Measurements from ENCODE around the gene DCST2.

The DCST2 gene

DNA sequence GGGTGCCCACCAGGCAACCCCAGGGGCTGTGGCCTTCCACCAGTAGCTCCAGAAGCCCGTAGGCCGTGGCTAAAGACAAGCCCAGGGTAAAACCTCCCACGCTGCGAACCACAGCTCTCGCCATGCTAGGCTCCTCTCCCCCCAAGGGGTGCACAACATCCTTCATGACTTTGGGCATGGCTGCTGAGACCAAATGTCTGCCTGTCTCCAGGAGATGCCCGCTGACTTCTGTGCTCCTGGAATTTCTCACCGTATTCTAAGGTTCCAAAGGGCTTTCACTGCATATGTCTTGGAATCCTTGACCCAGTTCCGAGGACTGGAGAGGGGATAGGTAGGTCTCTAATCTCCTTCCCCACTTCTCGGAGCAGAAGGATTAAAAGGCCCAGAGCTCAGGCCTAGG lies at the start of gene DCST2, which contains the start of gene DCST1:
Gene DCST2 (minus strand): TSS at position 258 of the 400 bp plus-strand sequence. CDS start 80 bp downstream, at position 178.
Gene DCST1 (plus strand): TSS at position 301 of the 400 bp plus-strand sequence. CDS start 213 bp downstream, outside the sequence.
- no peak for DNase-seq (ENCODE audit: low spot score)

DNA sequence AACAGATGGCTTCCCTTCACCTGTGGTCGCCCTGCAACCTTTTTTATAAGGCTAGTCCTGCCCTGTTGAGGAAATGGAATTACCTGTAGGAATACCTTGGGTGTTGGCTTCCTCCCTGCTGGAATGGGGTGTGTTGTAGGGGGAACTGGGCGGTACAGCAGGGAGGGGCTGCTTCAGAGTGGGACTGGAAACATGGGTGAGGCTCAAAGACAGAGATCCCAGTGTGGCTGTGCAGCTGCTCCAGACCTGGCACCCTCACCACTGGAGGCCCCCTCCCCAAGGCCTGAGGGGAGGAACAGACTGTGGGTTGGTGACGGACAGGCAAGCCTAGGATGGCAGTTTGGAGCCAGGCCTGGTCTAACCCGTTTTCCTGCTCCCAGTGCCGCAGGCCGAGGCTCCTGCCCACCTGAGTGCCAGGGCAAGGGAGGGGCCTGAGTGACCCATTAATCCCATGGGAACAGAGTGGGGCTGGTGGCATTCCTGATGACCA lies 49.5 kb upstream of the DCST2 start:
- no peak for DNase-seq (ENCODE audit: low spot score)

DNA sequence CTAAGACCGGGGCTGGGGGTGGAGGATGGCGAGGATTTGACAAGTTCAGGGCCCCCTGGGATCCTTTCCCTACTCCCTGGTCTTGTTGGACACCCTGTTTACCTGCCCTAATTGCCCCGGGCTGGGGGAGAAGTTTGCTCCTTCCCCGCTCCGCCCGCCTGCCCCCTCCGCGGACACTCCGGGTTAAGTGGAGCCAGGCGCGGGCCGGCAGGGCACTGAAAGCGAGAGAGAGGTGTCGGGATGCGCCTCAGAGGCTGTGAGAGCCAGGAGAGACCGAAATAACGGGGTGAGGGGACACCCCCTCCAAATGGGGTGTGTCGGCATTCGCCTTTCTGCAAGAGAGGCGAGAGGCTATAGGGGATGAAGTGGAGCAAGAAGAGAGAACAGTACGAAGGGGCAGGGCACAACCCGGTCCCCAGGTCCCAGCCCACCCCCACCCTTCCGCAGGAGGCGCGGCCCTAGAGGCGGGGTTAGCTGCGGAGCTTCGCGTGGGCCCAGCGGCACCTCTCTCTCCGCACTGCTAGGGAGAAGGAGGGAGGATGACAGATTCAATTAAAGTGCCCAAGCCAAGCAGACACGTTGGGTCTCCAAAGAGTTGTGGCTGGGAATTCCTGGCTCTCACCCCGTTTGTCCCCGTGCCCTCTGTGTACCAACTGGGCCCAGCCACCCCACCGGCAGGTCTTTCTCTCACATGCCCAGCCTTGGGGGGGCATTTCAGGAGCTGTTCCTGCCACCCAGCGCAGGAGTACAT lies 48.9 kb upstream of the DCST2 start:
- DNase-seq (ENCODE audit: low spot score) = no peak

DNA sequence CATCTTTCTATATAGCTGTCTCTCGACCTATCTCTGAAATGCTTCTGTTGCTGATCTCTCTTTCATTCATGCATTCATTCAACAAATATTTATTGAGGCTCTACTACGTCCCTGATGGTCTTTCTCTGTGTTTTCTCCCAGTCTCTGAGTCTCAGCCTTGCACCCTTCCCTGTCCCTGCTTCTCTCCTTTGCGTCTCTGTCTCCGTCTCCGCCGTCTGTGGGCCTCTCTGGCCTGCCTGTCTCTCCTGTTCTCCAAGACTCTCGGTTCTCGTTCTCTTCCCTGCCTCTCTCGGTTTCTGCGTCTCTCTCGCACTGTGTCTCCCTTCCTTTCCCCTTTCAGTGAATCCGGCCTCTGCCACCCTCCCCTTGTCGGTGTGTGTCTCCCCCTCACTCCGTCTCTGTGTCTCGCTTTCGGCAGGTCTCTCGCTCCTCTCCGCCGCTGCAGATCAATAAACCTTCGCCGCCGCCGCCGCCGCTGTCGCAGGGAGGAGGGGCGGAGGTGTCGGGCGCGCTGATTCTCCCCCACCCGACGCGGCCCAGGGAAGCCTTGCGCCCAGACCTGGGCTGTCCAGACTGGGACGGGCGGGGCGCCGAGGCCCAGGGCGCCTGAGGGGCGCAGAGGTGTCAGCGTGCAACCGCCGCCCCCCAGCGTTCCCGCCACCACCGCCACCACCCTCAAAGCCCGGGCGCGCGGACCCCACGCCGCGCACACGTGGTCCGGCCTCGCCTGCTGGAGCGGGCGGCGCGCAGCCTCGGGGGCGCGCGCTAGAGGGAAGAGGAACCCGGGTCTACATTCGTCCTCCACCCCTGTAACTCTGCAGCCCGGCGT lies 48.1 kb upstream of the DCST2 start:
- no peak for DNase-seq (ENCODE audit: low spot score)

DNA sequence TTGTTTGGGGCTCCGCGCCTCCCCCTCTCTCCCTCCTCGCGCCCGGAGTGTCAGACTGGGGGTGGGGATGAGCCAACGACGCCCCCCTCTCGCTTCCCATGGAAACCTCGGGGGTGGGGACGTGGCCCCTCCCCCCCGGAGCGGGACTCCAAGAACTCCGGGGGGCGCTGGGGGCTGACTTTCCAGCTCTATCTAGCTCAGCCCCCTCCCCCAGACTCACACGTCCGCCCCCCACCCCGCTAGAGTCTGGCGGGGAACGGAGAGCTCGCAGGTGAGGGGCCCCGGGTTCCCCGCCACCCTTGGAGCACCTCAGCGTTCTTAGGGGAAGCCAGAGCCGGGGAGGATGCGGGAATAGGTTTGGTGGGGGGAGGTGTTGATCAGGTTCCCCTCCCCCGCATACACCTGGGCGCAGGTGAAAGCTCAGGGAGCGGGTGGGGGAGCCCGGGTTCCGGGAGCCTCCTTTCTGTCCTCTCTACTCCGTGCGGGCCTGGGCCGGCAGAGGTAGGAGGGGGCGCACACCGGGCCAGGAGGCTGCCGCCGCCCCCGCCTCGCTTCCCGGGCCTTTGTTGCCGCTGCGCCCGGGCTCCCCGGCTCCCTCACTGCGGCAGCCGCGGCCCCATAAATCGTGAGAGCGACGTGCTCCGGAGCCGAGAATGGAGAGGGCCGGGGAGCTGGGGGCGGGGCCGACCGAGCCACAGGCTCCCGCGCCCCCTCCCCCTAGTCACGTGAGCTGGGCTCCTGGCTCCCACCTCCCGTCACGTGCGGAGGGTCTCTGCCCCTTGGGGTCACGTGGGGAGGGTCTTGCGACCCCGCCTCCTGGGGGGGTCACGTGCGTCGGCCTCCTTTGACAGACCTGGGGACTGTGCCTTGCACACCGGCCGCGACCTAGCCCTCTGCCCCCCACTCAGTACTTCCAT lies 47.0 kb upstream of the DCST2 start:
- DNase-seq (ENCODE audit: low spot score) = no peak

DNA sequence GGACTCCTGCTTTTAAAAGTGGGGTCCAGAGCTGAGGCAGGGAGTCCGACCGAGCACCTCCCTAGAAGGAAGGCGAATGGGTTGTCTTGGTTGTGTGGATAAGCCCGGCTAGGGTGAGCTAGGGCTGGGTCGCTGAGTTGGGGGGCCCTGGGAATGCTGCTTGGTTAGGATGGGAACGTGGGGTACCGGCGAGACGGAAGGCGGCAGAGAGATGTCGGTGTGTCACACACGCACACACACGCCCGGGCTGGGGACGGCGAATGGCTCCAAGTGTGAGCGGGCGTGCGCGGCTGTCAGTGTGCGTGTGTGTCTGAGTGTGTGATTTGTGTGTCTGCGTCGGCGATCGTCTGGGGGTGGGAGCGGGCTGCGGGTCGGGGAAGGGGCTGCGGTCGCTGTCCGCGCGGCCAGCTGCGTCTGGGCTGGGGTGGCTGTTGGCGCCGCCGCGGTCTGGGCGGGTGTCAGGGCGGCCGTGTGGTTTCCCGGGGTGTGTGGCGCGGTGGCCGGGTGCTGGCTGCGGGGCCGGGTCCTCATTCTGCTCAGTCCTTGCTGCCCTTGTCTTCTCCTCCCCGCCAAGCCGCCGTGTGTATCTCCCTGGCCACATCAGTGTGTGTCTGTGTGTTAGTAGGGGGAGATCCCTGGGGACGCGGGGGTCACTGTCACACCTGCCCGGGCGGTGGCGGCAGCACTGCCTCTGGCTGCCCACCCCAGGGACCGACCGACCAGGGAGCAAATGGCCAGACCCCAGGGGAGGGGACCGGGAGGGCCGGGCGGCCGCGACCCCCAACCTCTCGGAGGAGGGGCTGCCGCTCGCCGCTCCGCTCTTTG lies 46.1 kb upstream of the DCST2 start:
- DNase-seq (ENCODE audit: low spot score) = no peak

DNA sequence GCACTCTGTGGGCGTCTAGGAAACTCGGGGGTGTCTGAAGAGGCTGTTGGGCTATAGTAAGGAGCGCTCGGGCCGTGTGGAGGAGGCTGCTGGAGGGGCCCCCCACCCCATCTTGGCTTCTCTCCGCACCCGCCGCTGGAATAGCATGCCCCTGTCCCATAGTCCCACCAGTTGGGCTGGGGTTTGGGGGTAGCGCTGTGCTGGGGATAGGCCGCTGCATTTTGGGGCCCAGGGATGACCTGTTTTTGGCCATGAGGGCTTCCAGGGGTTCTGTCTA lies 45.6 kb upstream of the DCST2 start:
- DNase-seq (ENCODE audit: low spot score) = no peak

DNA sequence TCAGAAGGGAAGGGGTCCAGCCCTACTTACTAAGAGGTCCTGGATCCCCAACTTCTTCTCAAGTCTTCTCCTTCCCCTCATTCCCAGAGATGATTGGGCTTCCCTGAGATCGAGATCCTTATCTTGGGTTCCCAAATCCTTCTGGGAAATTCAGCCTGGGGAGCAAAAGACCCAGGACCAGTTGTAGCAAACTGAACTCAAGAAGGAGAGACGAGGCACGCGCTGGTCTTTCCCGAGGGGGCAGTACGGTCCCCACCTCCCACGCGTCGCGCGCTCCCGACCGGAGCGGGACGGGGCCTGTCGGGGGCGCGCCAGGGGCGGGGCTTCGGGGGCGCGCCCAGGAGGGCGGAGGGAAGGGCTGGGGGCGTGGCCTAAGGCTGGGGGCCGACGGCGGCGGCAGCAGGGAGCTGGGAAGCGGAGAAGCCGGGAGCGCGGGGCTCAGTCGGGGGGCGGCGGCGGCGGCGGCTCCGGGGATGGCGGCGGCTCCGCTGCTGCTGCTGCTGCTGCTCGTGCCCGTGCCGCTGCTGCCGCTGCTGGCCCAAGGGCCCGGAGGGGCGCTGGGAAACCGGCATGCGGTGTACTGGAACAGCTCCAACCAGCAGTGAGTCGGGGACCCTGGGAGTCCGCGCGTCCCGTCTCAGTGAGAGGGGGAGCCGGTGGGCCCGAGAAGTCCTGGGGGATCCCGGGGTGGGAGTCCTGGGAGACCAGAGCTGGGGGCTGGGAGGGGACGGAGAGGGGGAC lies 45.1 kb upstream of the DCST2 start, which contains the start of gene EFNA3:
Gene EFNA3 (plus strand): TSS at position 369 of the 741 bp plus-strand sequence. CDS start 105 bp downstream, at position 474.
- peak; percentile 59 for DNase-seq (ENCODE audit: low spot score)

DNA sequence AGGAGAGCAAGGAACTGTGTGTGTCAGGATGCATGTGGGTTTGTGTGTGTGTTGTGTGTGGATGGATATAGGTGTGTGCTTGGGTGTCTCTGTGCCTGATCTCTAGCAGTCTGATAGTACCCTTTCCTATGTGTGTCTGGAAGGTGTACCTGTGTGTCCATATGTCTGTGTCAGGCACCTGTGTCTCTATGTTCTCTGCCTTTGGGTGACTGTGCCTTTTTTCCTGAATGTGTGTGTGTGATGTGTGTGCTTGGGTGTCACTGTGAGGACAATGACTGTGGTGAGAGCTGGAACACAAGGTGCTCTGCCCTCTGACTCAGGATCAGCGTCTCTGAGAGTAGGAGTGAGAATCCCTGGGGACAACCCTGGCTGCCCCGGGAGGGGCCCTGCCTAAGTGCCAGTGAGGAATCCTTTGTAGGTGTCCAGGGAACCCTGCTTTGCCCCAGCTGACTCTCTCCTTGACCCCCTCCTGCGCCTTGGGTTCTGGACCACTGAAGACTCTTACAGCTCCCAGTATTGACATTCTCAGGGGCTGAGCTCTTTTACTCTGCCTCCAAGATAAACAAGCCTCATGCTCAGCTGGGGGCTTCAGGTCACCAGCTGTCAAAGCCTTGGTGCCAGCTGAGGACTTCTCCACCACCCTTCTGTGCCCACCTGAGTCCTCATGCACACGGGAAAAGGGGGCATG lies 44.3 kb upstream of the DCST2 start:
- no peak for DNase-seq (ENCODE audit: low spot score)

DNA sequence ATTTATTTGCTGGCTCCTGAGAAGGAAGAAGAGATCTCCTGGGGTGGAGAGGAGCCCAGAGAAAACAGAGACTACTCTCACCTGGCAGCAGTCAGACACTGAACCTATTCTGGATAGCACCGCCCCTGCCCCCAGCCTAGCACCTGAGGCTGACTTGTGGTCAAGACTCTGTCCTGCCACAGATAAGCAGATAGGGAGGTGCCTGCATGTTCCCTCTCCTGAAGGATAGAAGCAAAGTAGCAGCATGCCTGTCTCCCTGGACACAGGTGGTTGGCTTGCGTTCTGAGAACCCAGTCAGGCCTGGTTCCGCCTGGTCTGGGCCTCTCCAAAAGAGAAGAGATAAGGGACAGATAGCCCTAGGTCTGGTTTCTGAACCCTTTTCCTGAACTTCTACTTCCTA lies 43.8 kb upstream of the DCST2 start:
- no peak for DNase-seq (ENCODE audit: low spot score)

DNA sequence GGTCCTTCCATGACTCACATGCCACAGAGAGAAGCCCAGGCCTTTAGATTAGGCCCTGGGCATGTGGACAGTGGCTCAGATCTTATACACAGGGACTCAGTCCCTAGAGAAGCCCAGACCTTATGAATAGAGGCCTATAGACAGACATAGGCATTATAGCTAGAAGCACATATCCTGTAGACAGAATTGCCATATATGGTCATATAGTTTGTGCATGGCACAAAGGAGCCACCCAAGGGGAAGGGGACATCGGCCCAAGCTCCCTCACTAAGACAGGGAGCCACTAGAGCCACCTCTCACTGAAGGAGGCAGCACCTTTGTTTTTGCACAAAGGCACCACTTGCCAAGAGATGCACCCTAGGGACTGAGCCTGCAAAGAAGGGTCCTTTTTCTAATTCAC lies 42.8 kb upstream of the DCST2 start:
- DNase-seq (ENCODE audit: low spot score) = no peak

DNA sequence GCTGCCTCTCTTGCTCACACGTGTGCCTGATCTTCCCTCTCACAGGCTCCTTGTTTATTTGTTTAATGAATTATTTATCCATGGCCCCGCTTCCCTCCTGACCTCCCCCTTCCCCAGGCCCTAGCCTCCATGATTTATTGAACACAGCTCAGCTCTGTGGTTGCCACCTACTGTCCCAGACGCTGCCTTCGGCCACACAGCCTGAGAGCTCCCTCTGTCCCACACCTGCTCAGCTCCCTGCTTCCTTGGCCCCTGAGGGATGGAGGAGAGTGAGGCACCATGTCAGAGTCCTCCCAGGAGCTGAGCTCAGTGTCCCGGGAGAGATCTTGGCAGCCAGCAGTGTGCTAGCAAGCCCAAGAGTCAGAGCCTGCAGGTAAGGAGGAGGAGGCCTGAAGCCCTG lies 42.0 kb upstream of the DCST2 start:
- DNase-seq (ENCODE audit: low spot score) = no peak

DNA sequence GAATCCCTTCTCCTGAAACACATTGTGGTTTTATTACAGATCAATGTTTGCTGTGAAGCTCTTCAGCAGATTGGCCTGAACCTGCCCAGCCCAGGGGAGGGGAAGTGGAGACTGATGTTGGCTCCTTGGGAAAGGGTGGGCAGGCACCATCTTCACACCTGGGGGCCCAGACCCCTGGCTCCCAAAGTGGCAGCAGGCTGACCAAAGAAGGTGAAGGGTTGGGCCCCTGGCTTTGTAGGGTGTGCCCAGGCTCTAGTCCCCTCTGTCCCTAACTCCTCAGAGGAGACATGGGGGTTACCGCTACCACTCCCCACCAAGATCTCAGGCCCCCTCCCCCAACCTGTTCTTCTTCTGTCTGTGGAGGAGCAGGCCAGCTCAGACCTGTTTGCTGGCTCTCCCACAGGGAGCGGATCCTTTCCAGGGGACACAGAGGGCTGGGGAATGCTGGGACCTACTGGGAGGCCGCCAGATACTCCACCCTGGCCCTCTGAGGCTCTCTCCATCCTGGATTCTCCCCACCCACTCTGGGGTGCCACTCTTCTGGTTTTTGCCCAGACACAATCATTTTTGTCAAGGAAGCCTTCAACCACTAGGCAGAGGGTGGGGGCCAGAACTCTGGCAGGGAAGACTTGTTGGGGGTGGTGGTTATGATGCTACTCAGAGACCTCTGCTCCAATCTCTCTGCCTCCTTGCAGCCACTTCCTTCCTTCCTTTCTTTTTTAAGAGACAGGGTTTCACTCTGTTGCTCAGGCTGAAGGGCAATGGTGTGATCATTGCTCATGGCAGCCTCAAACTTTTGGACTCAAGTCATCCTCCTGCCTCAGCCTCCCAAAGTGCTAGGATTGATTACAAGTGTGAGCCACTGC lies 40.0 kb upstream of the DCST2 start:
- no peak for DNase-seq (ENCODE audit: low spot score)

DNA sequence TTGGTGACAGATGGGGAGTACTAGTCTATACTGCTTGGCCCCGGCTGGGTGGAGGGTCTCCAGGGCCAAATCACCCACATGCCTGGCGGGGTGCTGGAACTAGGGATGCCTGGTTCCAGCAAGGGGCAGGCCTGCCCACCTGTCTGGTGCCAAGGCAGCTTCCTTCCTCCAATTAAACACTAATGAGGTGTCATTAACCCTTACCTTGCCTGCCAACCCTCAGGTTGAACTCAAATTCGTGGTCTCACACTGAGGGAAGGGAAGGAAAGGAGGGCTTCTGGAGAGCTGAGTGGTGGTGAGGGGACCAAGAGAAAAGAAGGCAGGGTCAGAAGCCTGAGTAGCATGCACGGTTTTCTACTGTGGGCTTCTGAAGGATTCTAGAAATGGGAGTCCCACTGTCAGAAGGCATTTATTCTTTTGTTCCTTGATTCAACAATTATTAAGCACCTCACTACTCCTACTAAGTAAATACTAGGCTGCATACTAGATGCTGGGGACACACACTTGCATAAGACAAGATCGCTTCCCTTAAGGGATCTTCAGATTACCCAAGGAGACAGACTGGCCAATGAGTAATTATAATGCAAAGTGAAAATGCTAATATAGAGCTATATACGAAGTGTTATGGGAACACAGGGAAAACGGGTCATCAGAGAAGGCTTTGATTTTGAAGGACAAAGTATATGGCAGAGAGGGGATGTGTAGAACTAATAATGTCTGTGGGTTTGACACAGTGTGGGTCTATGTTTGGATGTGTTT lies 39.1 kb upstream of the DCST2 start:
- no peak for DNase-seq (ENCODE audit: low spot score)

DNA sequence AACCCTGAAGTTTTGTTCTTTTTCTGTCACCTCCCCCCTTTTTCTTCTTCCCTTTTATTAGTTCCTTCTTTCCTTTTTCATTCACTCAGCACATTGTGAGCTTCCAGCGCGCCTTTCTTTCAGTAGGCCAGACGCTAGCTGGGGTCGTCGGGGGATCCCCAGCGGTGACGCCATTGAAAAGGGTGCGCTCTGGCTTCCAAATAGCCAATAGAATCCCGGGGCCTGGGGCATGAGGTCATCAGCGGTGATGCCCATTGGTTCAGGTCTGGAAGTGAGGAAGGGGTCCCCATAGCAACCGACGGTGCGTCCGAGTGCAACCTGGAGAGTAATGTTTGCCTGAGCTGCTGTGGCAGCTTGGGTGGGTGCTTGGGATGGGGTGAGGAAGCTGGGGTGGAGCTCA lies 38.1 kb upstream of the DCST2 start:
- no peak for DNase-seq (ENCODE audit: low spot score)

DNA sequence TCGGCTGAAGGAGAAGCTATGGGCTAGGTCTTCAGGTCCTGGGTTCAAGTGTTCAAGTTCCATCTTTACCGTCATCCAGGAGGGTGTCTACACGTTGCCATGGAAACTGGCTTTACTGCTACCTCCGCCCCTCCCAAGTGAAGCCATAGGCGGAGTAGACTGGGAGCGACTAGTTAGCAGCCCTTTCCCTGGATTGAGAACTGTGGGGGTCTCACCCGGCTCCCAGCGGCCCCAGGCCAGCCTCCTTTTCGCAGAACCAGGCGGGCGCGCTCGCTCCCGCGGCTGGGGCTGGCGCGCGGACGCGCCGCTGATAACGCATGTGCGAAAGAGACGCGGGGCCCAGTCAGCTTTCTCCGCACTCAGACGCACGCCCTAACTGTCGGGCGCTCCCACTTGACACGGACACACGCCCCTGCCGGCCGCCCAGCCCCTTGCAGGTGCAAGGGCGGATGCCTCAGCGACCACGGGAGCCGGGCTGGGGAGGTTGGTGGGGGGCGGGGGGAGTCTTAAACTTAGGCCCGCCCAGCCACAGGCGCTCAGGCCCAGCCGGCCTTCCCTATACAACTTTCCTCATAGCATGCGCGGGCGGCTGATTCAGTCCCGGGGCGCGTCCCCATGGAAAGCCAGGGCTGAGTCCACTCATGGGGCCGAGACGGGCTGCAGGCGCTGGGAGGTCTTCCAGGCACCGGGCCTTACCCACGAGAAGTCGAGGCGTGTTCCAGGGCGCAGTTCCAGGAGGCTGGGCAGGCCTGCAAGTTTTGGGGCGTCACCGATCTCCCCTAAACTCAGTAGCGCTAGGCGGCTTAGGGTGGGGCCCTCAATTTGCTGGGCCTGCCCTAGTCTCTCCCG lies 37.4 kb upstream of the DCST2 start:
- peak; percentile 85 for DNase-seq (ENCODE audit: low spot score)

DNA sequence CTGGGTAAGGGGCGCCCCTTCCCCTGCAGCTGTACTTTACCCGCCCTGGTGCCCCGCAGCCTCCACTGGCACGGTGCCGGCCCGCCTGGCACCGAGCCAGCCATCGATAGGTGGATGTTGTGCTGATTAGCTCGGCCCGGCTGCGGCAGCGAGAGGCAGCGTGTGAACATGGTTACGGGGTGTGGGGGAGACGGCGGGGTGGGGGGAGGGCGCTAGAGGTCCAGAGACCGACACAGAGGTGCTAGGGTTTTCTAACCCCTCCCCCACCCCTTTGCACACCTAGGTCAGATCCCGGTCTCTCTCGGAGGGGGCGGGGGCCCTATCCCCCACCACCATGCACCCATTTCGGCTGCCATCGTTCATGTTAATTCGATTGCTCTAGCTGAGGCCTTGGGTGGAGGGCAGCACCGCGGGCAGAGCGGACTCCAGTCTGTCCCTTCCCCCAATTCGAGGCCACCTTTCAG lies 36.6 kb upstream of the DCST2 start:
- no peak for DNase-seq (ENCODE audit: low spot score)
